Measurements from ENCODE around the gene ZNF565. TPM values are rescaled to one million over a fixed set of nuclear protein-coding genes. Genes with fewer than 3 reads are reported as not detected.

The ZNF565 gene
- total and polyA plus RNA-seq, 2 of the 13 experiments (the other 11 are each of a cell fraction or from before 2014, with no cell fraction given): 1.8 to 5.2 TPM

- TF ChIP-seq AHDC1 (CRISPR knock-in tag; IDR thresholded peaks at IDR 0.05; ENCODE audit: borderline replicate concordance): 0 out of 2 replicates have a peak, but pooled peaks have one; percentile 5
- no peak; the same call in 1 of the 2 replicates for TF ChIP-seq ZNF441 (CRISPR knock-in tag; IDR thresholded peaks at IDR 0.05; ENCODE audit: borderline replicate concordance)
- TF ChIP-seq ZNF367 (CRISPR knock-in tag; IDR thresholded peaks at IDR 0.05; ENCODE audit: borderline replicate concordance): no peak
- peak; percentile 52; the same call in 1 of the 2 replicates for TF ChIP-seq ZNF317 (CRISPR knock-in tag; IDR thresholded peaks at IDR 0.05)
- no peak for TF ChIP-seq ZUFSP (CRISPR knock-in tag; IDR thresholded peaks at IDR 0.05; ENCODE audit: borderline replicate concordance)
- no peak for TF ChIP-seq ETV6 (CRISPR knock-in tag; conservative IDR thresholded peaks at IDR 0.05)
- no peak for TF ChIP-seq ZNF12 (CRISPR knock-in tag; IDR thresholded peaks at IDR 0.05)
- TF ChIP-seq DMAP1 (CRISPR knock-in tag; IDR thresholded peaks at IDR 0.05): peak; percentile 75; the same call in 1 of the 2 replicates
- no peak for TF ChIP-seq ZNF879 (CRISPR knock-in tag; IDR thresholded peaks at IDR 0.05)
- TF ChIP-seq MAFF (IDR thresholded peaks at IDR 0.05; ENCODE audit: low read depth, low read length): no peak
- TF ChIP-seq ZNF574 (CRISPR knock-in tag; IDR thresholded peaks at IDR 0.05): peak; percentile 84
- TF ChIP-seq MED8 (CRISPR knock-in tag; IDR thresholded peaks at IDR 0.05; ENCODE audit: insufficient replicate concordance): no peak
- 0 out of 2 replicates have a peak, but pooled peaks have one; percentile 11 for TF ChIP-seq ZNF275 (CRISPR knock-in tag; IDR thresholded peaks at IDR 0.05; ENCODE audit: borderline replicate concordance)
- peak; percentile 99 for TF ChIP-seq ZC3H13 (CRISPR knock-in tag; IDR thresholded peaks at IDR 0.05)
- TF ChIP-seq NFKBIZ (CRISPR knock-in tag; IDR thresholded peaks at IDR 0.05): no peak
These were observed 74.8 kb downstream of the ZNF565 start, which contains the start of gene CAPNS1 (continued) for GRCh38 chr19:36139473-36140303.

Measured in HepG2 (cell line).